Raji (cell line): ENCODE data around the gene JAK1.

Source experiments
- POLR2A ChIP-seq: IDR thresholded peaks from 2 replicates; pipeline ENCODE4 v1.6.1; 2011; ENCODE audit warnings: low read depth, low read length, control low read depth; ENCODE audit not compliant: insufficient read depth

Gene JAK1

GRCh38 chr1:64849942-64850341 lies 116.4 kb downstream of the JAK1 start:
- no peak for TF ChIP-seq POLR2A

GRCh38 chr1:64848803-64849202 lies 117.5 kb downstream of the JAK1 start:
- no peak for TF ChIP-seq POLR2A

- TF ChIP-seq POLR2A = no peak
These were observed 118.2 kb downstream of the JAK1 start for GRCh38 chr1:64848136-64848535.

GRCh38 chr1:64847666-64848065 lies 118.7 kb downstream of the JAK1 start:
- no peak for TF ChIP-seq POLR2A

- no peak for TF ChIP-seq POLR2A
These were observed 119.5 kb downstream of the JAK1 start for GRCh38 chr1:64846573-64847430.

GRCh38 chr1:64845831-64846425 lies 120.4 kb downstream of the JAK1 start:
- TF ChIP-seq POLR2A = no peak

- TF ChIP-seq POLR2A = no peak
These were observed 121.7 kb downstream of the JAK1 start for GRCh38 chr1:64844609-64845008.

GRCh38 chr1:64844175-64844574 lies 122.2 kb downstream of the JAK1 start:
- no peak for TF ChIP-seq POLR2A

- no peak for TF ChIP-seq POLR2A
These were observed 122.7 kb downstream of the JAK1 start for GRCh38 chr1:64843675-64844074.

GRCh38 chr1:64842224-64842623 lies 124.1 kb downstream of the JAK1 start:
- no peak for TF ChIP-seq POLR2A

- no peak for TF ChIP-seq POLR2A
These were observed 124.9 kb downstream of the JAK1 start for GRCh38 chr1:64841330-64842065.

- no peak for TF ChIP-seq POLR2A
These were observed 126.5 kb downstream of the JAK1 start for GRCh38 chr1:64839732-64840405.

GRCh38 chr1:64839261-64839660 lies 127.1 kb downstream of the JAK1 start:
- TF ChIP-seq POLR2A = no peak

- no peak for TF ChIP-seq POLR2A
These were observed 127.9 kb downstream of the JAK1 start for GRCh38 chr1:64838486-64838885.

GRCh38 chr1:64836802-64837201 lies 129.5 kb downstream of the JAK1 start:
- TF ChIP-seq POLR2A = no peak
